ENCODE measurements around the gene DIP2A.
"Not testable (repeated sequence)": the region's sequence is repeated elsewhere in the genome, so short reads cannot be mapped to it uniquely, and the experiment has no call there.

DIP2A gene

DNA sequence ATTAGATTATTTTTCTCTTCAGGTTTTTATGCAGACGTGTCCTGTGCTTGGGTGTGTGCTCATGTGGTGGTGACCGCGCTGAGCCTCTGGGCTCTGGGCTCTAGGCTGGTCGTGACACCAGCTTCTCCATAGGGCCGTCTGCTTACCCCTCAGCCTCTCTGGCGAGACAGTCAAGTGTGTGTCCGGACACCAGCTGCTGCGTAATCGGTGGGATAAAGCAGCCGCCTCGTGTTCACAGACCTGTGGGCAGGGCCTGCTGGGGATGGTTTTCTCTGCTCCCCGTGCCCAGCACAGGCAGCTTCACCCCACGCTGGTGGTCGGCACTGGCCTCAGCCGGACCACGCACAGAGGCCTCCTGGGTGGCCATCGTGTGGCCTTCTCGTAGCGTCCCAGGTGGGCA lies 33.6 kb upstream of the DIP2A start:
- no peak for DNase-seq

DNA sequence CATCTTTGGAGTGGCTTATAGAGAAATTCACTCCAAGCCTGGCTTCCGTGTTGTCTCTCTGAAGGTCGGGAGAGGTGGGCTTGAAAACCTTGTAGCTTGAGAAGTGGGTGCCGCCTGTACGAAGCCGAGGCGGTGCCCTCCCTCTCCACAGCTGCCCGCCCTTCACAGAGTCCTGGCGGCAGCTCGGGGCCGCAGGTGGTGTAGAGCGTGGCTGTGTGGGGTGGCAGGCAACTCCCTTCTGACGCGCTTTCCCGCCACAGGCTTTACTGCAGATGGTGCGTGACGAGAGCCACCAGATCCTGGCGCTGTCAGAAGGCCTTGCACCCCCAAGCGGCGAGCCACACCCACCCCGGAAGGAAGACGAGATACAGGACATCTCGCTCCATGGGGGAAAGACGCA lies 33.1 kb upstream of the DIP2A start:
- DNase-seq: peak; percentile 32

DNA sequence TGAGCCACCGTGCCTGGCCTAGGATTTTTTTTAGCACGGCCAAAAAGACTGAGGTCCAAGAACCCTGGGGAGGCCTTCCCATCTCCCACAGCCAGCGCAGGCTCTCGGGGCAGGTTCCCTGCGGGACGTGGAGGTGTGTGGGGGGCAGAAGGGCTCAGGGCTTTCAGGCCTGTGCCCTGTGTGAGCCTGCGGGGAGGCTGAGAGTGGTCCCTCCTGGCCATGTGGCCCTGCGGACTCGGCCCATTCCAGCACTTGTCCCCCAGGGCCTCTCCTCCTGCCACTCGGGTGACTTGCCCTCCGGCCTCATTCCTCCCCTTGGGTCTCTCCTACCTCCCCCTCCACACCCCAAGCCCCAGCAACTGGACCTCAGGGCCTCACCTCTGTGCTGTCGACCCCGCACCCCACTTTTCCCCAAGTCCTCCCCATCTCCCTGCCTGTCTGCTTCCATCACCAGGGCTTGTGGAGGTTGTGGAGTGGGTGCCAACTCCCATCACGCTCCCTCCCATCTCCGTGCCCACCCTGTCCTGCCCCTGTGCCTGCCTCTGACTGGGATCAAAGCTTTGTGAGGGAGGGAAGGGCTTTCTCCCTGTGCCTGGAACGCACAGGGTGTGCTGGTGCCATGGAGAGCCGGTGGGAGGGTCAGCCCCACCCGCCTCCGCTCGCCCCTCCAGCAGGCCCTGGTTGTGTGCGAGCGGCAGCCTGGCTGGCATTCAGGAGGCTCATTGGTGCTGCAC lies 32.2 kb upstream of the DIP2A start:
- no peak for DNase-seq

DNA sequence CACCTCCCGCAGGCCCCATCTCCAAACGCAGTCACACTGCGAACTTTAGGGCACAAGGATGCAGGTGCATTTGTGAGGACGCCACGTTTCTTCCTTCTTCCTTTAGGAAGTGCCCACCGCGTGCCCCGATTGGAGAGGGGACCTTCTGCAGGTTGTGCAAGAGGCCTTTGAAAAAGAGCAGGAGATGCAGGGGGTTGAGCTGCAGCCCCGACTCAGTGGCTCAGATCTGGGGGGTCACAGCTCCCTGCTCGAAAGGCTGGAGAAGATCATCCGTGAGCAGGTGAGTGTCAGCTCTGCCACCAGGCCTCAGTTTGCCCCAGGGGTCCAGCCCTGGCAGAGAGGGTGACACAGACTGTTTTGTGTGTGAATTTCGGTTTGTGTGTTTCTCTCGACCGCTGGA lies 31.2 kb upstream of the DIP2A start:
- DNase-seq: no peak

DNA sequence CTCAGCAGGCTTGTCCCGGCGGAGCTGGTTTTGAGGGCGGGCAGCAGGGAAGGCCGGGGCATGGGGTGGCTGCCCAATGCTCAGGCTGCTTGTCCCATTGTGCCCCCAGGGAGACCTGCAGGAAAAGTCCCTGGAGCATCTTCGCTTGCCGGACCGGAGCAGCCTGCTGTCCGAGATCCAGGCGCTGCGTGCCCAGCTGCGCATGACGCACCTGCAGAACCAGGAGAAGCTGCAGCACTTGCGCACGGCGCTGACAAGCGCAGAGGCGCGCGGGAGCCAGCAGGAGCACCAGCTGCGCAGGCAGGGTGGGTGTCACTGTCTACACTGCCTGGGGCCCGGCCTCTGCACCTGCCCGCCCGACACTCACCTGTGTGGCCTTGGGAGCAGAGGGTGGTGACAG lies 30.4 kb upstream of the DIP2A start:
- no peak for DNase-seq

DNA sequence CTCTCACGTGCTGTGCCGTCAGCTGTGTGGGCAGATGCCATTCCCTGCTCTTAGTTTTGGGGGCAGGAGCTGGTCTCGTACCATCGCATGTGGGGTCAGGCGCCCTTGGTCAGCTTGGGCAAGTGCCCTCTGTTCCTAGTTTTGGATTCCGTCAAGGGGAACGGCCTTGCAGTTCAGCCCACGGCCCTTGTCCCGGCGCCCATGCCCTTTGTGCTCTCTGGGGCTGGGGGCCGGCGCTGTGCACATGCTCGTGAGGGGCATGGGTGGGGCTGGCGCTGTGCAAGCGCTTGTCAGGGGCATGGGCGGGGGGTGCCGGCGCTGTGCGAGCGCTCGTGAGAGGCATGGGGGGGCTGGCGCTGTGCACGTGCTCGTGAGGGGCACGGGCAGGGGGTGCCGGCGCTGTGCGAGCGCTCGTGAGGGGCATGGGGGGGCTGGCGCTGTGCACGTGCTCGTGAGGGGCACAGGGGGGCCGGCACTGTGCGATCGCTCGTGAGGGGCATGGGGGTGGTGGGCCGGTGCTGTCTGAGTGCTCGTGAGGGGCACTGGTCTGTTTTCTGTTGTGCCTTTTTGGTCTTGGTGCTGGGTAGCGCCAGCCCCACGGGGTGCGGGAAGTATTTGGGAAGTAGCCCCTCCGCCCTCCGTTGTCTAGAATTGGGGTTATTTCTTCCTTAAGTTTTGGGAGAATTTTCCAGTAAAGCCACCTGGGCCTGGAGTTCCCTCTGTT lies 29.5 kb upstream of the DIP2A start:
- DNase-seq: no peak

DNA sequence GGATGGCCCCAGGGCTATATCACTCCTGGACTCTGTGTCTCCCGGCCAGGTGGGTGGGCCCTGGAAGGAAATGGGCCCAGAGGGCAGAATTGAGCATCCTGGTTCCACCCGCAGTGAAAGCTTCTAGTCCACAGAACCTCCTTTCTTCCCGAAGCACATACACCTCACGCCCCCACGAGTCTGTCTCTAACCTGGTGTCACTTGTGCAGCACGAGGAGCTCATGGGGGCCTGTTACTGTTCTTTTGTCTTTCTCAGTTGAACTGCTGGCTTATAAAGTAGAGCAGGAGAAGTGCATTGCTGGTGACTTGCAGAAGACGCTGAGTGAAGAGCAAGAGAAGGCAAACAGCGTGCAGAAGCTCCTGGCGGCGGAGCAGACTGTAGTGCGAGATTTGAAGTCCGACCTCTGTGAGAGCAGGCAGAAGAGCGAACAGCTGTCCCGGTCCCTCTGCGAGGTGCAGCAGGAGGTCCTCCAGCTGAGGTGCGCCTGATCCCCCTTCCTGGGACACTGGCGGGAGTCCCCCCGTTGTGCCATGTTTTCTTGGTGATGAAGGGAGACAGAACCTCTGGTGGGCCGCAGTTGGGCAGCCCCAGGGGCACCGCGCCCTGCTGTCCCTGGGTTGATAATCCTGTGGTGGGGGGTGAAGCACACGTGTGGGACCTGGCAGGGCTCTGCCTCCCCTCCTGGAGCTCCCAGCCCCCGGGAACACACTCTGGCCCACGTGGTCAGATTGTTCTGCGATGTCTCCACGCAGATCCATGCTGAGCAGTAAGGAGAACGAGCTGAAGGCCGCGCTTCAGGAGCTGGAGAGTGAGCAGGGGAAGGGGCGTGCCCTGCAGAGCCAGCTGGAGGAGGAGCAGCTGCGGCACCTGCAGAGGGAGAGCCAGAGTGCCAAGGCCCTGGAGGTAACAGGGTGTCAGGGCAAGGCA lies 28.7 kb upstream of the DIP2A start:
- no peak for DNase-seq

DNA sequence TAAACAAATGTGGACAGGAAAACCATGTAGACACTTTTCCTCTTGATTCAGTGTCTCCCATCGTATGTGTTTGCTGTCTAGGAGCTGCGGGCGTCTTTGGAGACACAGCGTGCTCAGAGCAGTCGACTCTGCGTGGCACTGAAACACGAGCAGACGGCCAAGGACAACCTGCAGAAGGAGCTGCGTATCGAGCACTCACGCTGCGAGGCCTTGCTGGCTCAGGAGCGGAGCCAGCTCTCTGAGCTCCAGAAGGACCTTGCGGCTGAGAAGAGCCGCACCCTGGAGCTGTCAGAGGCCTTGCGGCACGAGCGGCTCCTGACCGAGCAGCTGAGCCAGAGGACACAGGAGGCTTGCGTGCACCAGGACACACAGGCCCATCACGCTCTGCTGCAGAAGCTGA lies 27.2 kb upstream of the DIP2A start:
- DNase-seq: no peak

DNA sequence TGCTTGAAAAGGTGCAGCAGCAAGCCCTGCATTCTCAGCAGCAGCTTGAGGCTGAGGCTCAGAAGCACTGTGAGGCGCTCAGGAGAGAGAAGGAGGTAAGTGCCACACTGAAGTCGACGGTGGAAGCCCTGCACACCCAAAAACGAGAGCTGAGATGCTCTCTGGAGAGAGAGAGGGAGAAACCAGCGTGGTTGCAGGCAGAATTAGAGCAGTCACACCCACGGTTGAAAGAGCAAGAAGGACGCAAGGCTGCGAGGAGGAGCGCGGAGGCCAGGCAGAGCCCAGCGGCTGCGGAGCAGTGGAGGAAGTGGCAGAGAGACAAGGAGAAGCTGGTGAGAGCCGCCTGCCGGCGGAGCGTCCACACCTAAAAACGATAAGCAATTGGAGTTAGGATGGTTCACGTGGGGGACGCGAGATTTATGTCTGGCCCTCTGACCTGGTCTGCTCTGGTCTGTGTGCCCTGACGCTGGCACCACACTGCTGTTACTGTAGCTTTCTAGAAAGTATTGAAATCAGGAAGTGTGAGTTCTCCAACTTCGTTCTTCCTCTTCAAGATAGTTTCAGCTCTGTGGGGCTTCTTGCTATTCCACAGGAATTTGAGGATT lies 26.7 kb upstream of the DIP2A start:
- DNase-seq: no peak

DNA sequence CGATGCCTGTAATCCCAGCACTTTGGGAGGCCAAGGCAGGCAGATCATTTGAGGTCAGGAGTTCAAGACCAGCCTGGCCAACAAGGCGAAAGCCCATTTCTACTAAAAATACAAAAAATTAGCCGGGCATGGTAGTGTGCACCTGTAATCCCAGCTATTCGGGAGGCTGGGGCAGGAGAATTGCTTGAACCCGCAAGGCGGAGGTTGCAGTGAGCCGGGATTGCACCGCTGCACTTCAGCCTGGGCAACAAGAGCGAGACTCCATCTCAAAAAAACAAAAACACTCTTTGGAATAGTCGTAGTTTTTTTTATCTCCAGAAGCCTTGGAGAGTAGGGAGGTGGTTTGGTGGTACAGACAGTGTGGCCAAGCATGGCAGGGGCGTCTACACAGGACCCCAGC lies 25.6 kb upstream of the DIP2A start:
- DNase-seq: not testable (repeated sequence)

DNA sequence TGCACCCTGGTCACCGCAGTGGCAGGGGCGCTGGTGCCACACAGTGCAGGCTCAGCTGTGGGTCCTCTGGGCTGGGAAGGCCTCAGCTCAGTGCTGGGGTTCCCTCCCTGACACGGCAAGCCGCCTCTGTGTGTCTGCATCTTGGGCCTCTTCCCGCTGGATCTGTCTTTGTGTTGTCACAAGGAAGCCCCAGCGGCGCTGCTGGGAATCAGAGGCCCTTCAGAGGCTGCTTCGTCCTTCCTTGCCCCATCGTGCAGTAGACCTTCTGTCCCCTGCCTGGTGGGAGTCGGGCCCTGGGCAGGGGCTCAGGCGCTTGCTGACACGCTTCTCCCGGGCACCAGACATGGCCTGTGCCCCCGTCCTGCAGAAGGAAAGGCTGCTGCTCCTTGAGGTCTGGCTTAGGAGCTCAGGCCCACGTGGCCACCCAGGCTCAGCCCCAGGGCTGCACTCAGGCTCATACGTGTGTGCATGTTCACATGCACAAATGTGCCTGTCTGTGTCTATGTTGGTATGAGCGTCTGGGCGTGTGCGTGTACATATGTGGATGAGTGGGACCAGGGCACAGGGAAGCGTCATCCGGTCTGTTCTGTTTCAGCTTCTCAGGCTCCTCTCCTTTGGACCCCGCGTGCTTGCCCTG lies 24.3 kb upstream of the DIP2A start:
- DNase-seq: no peak

DNA sequence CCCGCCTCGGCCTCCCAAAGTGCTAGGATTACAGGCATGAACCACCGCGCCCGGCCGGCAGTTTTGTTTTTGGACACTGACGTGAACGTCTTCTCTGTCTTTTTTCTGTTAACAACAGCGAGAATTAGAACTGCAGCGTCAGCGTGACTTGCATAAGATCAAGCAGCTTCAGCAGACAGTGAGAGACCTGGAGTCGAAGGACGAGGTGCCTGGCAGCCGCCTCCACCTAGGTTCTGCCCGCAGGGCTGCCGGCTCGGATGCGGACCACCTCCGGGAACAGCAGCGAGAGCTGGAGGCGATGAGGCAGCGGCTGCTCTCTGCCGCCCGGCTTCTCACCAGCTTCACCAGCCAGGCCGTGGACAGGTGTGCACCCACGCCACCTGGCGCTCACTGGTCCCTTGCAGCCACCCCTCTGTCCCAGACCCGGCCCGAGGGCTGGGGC lies 22.9 kb upstream of the DIP2A start:
- DNase-seq: no peak

DNA sequence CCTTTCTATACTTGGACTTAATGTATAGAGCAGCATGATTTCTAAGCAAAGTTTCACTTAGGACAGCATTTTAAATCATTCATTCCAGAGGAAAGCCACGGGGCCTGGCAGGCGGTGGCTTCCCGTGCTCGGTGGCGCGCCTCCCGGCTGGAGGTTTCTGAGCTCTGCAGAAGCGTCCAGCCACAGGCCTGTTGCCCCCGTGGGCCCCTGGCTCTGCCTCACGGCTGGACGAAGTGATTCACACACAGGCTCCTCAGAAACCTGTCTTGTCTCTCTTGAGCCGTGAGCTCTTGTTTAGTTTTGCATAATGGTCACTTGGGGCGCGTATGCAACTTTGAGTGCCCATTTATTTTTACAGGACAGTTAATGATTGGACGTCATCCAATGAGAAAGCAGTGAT lies 22.1 kb upstream of the DIP2A start:
- DNase-seq: no peak

DNA sequence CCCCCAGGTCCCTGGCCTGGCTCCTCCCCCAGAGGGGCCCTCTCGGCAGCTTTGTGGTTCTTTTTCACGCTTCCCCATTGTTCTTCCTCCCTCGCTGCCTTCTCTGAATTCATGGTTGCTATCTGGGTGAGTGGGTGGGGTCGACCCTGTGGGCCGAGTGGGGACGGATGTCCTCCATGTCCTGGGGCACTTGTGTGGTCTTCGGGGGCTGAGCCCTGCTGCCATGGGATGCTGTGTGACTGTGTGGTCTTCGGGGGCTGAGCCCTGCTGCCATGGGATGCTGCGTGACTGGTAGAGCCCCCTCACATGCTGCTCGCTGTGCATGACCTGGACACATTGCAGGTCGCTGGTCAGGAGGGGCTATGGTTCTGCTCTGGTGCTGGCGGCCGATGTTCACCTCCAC lies 21.6 kb upstream of the DIP2A start:
- DNase-seq: no peak

DNA sequence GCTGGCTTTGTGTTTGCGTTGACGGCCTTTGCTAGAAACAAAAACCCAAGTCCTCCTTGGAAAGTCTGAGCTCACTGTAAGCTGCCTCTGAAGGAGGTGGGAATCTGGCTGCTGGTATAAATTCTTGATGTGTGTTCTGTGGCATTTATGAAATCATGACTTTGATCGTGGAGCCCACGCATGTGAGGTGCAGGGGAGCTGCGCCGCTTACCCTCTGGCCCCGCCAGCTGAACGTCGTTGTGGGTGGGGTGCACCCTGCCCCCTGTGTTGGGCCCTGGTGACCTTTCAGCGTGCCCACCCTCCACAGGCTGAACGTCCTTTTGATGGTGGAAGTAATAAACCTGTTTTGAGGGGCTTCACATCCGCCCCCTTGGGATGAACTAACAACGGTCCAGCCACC lies 21.2 kb upstream of the DIP2A start:
- no peak for DNase-seq

DNA sequence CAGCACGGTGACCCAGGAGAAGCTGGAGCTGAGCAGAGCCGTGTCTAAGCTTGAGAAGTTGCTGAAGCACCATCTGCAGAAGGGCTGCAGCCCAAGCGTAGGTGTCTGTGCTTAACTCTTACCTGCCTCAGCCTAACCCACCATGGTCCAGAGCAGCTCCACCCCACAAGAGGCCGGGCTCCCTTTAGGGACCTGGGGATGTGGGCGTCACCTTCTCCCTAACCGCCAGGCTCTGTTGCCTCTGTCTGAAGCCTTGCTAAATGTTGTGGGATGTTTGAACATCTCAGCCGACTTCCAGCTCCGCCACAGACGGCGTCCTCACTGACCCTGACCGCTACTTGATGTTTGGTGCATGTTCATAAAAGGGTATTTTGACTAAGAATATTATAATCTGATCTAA lies 20.4 kb upstream of the DIP2A start:
- no peak for DNase-seq

DNA sequence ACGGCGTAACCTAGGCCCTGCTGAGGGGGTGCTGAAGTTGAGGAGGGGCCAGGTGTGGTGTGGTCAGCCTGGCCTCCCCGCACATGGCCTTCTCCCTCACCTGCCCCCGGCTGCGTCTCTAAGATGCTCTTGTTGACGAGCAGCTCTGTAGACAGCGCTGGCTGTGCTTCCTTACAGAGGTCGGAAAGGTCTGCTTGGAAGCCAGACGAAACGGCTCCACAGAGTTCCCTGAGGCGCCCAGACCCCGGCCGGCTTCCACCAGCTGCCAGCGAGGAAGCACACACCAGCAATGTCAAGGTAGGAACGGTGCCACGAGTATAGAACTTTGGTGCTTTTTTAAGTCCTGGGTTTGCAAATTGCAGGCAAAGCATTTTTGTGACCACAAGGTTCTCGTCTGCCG lies 18.8 kb upstream of the DIP2A start:
- DNase-seq: no peak

DNA sequence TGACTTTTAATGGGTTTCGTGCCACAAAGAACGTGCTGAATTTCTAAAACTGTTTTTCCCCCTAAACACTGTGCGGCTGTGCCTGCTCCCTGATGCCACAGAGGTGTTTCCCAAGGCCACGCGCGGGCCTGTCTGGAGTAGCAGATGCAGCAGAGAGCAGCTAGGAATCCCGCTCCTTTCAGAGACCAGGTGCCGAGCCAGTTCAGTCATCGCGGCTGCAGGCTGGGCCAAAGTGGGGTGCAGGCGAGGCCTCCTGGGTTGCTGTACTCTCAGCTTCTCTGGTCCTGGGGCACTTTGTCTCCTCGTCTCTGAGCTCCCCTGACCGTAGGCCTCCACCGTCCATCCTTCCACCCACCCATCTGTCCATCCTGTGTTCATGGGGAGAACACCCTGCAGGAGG lies 17.4 kb upstream of the DIP2A start:
- DNase-seq: no peak

DNA sequence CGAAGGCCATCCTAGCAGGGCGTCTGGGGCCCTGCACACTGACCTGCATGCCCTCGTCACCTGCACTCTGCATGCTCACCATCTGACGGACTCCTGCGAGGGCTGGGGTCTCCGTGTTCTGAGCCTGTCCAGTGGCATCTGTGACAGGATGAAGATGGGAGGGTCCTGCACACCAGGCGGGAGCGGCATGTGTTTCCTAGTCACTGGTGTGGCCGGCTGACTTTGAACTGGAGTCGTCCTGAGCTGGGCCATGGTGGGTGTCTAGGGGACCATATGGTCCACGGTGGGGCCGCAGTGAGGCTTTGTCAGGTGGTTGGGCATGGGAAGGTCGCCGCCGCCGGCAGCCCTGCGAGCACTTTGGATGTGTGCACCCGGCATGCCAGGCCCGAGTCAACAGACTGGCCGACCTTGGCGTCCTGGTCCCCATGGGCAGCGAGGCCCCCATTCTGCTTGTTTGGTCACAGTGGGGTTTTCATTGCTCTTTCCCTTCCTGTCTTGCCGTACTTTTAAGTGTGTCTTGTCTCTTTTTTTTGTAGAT lies 16.7 kb upstream of the DIP2A start:
- DNase-seq: no peak

DNA sequence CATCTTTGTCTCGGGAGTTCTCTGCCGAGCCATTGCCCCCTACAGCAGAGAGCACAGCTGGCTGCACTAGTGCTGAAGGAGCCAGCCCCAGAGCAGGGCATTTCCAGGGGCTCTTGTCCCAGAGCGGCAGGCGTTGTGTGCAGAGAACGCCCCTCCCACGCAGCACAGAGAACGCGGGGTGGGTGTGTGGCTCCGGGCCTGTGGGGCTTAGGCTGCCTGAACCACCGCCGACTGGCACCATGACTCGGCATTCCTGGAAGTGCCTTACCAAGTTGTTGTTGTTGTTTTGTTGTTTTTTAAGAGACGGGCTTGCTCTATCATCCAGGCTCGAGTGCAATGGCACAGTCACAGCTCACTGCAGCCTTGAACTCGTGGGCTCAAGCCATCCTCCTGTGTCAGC lies 15.8 kb upstream of the DIP2A start:
- DNase-seq: no peak

DNA sequence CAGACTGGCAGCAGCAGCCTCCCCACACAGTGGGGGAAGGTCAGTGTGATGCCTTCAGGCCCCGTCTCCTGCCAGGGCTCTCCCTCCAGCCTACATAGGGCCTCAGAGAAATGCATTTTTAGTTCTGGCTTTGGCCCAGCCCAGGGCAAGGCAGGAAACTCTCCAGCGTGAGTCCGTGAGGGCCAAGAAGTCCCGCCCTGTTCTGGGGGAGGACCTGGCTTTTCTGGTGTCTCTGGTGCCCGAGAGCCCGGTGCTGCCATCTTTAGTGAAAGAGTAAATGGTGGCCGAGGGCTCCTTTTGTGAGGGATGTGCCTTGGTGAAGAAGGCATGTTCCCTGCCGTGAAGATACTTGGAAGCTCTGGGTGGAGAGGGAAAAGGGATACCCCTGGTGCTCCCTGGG lies 14.8 kb upstream of the DIP2A start:
- no peak for DNase-seq

DNA sequence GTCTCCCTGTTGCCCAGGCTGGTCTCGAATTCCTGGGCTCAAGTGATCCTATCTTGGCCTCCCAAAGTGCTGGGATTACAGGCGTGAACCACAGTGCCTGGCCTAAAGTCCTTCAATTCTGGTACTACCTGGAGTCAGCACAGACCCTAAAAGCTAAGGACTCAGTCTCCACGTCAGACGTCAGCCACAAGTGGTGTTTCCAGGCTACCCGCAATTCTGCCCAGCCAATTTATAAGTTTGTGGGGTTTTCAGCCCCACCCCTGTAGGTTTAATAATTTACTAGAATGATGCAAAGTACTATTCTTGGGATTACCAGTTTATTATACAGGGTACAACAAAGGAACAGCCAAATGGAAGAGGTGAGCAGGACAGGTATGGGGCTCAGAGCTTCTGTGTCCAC lies 10.6 kb upstream of the DIP2A start:
- DNase-seq: no peak
